ENCODE results near the gene HYAL3. TPM values are rescaled to one million over a fixed set of nuclear protein-coding genes. Genes with fewer than 3 reads are reported as not detected.

Gene HYAL3
- total RNA-seq, 1 experiment from 2014 or later: 2.9 TPM

- TF ChIP-seq, protein P1, sequence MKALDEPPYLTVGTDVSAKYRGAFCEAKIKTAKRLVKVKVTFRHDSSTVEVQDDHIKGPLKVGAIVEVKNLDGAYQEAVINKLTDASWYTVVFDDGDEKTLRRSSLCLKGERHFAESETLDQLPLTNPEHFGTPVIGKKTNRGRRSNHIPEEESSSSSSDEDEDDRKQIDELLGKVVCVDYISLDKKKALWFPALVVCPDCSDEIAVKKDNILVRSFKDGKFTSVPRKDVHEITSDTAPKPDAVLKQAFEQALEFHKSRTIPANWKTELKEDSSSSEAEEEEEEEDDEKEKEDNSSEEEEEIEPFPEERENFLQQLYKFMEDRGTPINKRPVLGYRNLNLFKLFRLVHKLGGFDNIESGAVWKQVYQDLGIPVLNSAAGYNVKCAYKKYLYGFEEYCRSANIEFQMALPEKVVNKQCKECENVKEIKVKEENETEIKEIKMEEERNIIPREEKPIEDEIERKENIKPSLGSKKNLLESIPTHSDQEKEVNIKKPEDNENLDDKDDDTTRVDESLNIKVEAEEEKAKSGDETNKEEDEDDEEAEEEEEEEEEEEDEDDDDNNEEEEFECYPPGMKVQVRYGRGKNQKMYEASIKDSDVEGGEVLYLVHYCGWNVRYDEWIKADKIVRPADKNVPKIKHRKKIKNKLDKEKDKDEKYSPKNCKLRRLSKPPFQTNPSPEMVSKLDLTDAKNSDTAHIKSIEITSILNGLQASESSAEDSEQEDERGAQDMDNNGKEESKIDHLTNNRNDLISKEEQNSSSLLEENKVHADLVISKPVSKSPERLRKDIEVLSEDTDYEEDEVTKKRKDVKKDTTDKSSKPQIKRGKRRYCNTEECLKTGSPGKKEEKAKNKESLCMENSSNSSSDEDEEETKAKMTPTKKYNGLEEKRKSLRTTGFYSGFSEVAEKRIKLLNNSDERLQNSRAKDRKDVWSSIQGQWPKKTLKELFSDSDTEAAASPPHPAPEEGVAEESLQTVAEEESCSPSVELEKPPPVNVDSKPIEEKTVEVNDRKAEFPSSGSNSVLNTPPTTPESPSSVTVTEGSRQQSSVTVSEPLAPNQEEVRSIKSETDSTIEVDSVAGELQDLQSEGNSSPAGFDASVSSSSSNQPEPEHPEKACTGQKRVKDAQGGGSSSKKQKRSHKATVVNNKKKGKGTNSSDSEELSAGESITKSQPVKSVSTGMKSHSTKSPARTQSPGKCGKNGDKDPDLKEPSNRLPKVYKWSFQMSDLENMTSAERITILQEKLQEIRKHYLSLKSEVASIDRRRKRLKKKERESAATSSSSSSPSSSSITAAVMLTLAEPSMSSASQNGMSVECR (CRISPR knock-in tag; IDR thresholded peaks at IDR 0.05; ENCODE audit: borderline replicate concordance): 0 out of 2 replicates have a peak, but pooled peaks have one; percentile 34
- TF ChIP-seq SP1 (CRISPR knock-in tag; conservative IDR thresholded peaks at IDR 0.05): 0 out of 2 replicates have a peak, but pooled peaks have one; percentile 24
- TF ChIP-seq ZNF138 (CRISPR knock-in tag; conservative IDR thresholded peaks at IDR 0.05): no peak
These were observed 25.3 kb upstream of the HYAL3 start (continued) for GRCh38 chr3:50324351-50325112.

DNA sequence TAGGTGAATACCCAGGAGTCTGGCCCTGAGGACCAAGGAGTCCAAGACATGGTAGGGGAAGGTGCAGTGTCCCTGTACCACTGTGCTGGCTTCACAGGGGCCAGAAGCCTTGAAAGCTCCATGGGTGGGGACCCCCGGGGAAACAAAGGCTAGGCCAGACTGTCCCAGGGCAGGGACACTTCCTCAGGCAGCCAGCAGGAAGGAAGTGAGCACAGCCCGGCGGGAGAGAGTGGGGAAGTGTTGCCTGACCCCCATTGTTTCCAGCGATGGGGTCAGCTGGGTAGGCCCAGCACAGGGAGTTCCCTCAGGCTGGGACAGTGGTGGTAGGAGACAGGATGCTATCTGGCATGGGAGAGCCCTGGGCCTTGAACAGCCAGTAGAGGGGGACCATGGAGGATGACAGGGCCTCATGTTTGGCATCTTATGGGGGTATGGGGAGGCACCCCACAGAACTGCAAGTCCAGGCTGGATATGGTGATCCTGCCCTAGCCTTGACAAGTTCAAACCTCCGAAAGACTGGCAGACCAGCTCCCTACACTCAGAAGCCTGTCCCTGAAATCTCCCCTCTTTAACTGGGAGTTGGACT, 24.5 kb upstream of the HYAL3 start:
- peaks cover 44% of the 10 kb centered on the region for H3K4me1 Mint-ChIP-seq
- CTCF ChIA-PET: interaction anchor here (0.5 to 5.5 kb wide), 12 partner anchors 13 to 288 kb away, joined by 3 to 95 read pairs (median 6); partner anchors contain the start of genes CISH, HYAL1, HYAL3 and IFRD2
- H3K36me3 Mint-ChIP-seq: peaks cover 20% of the 10 kb centered on the region
- no peak for DNase-seq (ENCODE audit: low spot score)
- no peaks in the 10 kb centered on the region for H3K9me3 Mint-ChIP-seq
- ATAC-seq: no peak
- peak overlapping the region; percentile 70; the same call in 1 of the 2 replicates for H3K27ac Mint-ChIP-seq
- no peak for TF ChIP-seq FOXP1 (CRISPR knock-in tag; IDR thresholded peaks at IDR 0.05; ENCODE audit: borderline replicate concordance)
- TF ChIP-seq USF2 (CRISPR knock-in tag; IDR thresholded peaks at IDR 0.05): no peak
- TF ChIP-seq IRF2 (CRISPR knock-in tag; IDR thresholded peaks at IDR 0.05; ENCODE audit: borderline replicate concordance, low read depth): no peak
- TF ChIP-seq TCF7 (CRISPR knock-in tag; IDR thresholded peaks at IDR 0.05; ENCODE audit: low read depth): no peak
- TF ChIP-seq ZNF512 (CRISPR knock-in tag; IDR thresholded peaks at IDR 0.05; ENCODE audit: borderline replicate concordance): no peak
- TF ChIP-seq, protein P2, sequence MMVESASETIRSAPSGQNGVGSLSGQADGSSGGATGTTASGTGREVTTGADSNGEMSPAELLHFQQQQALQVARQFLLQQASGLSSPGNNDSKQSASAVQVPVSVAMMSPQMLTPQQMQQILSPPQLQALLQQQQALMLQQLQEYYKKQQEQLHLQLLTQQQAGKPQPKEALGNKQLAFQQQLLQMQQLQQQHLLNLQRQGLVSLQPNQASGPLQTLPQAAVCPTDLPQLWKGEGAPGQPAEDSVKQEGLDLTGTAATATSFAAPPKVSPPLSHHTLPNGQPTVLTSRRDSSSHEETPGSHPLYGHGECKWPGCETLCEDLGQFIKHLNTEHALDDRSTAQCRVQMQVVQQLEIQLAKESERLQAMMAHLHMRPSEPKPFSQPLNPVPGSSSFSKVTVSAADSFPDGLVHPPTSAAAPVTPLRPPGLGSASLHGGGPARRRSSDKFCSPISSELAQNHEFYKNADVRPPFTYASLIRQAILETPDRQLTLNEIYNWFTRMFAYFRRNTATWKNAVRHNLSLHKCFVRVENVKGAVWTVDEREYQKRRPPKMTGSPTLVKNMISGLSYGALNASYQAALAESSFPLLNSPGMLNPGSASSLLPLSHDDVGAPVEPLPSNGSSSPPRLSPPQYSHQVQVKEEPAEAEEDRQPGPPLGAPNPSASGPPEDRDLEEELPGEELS (CRISPR knock-in tag; IDR thresholded peaks at IDR 0.05): no peak
- no peak for TF ChIP-seq ELF4 (CRISPR knock-in tag; IDR thresholded peaks at IDR 0.05; ENCODE audit: low read depth)
- no peak for TF ChIP-seq SMAD4 (CRISPR knock-in tag; IDR thresholded peaks at IDR 0.05)
- TF ChIP-seq RELA (CRISPR knock-in tag; IDR thresholded peaks at IDR 0.05; ENCODE audit: borderline replicate concordance): no peak
- no peak for TF ChIP-seq ZNF263 (CRISPR knock-in tag; IDR thresholded peaks at IDR 0.05; ENCODE audit: low read depth)
- no peak for TF ChIP-seq ETV6 (CRISPR knock-in tag; IDR thresholded peaks at IDR 0.05)
- POLR2A ChIA-PET: no interaction called here
- no peaks in the 10 kb centered on the region for H3K27me3 Mint-ChIP-seq (ENCODE audit: low read depth)
- H3K4me3 Mint-ChIP-seq: no peak overlapping the region
